ENCODE data around the gene RAB20.

- TF ChIP-seq POLR2A (IDR thresholded peaks at IDR 0.05) (no peak), CTCF (IDR thresholded peaks at IDR 0.05) (no peak)
Measured at GRCh38 chr13:110583178-110583865, 21.8 kb upstream of the RAB20 start.
